GM21381 (cell line): ENCODE data around the gene CSAD.
"Not testable (repeated sequence)": the region's sequence is repeated elsewhere in the genome, so short reads cannot be mapped to it uniquely, and the experiment has no call there.

Source experiments
- ATAC-seq: cut with Tn5 transposase; IDR thresholded peaks from one replicate; pipeline ENCODE4 v1.9.1; 2021; ENCODE audit warnings: mild to moderate bottlenecking, moderate library complexity; ENCODE audit not compliant: unreplicated experiment

CSAD gene

DNA sequence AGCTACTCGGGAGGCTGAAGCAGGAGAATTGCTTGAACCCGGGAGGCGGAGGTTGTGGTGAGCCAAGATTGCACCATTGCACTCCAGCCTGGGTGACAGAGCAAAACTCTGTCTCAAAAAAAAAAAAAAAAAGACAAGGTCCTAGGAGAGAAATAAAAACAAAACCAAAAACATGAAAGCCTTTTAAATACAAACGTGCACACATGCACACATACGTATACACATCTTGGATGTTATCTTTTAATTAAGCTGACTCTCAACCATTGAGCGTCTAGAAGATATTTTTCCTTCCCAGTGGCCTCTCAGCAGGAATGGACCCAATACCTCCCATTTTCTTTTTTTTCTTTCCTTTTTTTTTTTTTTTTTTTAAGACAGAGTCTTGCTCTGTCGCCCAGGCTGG lies 68.3 kb downstream of the CSAD start:
- ATAC-seq = not testable (repeated sequence)
